Measurements from ENCODE around the gene EXOC6. TPM values are rescaled to one million over a fixed set of nuclear protein-coding genes. Genes with fewer than 3 reads are reported as not detected.

EXOC6 gene
- total and polyA plus RNA-seq, 2 of the 13 experiments (the other 11 are each of a cell fraction or from before 2014, with no cell fraction given): 22.2 to 29.2 TPM

GRCh38 chr10:93071674-93072224 lies 223.4 kb downstream of the EXOC6 start (continued):
- TF ChIP-seq HBP1 (CRISPR knock-in tag; IDR thresholded peaks at IDR 0.05; ENCODE audit: low read depth) (no peak), CSRNP1 (CRISPR knock-in tag; IDR thresholded peaks at IDR 0.05) (no peak), SP2 (CRISPR knock-in tag; IDR thresholded peaks at IDR 0.05) (no peak), ATF3 (CRISPR knock-in tag; IDR thresholded peaks at IDR 0.05) (no peak), FOXM1 (CRISPR knock-in tag; IDR thresholded peaks at IDR 0.05) (no peak; the same call in 1 of the 2 replicates), NFYB (CRISPR knock-in tag; IDR thresholded peaks at IDR 0.05) (peak; percentile 55), NCOA2 (CRISPR knock-in tag; IDR thresholded peaks at IDR 0.05) (peak; percentile 46), SIN3B (IDR thresholded peaks at IDR 0.05; ENCODE audit: low read length) (no peak), ZFP62 (CRISPR knock-in tag; IDR thresholded peaks at IDR 0.05) (no peak), KLF12 (CRISPR knock-in tag; IDR thresholded peaks at IDR 0.05; ENCODE audit: borderline replicate concordance) (no peak), ZNF790 (CRISPR knock-in tag; IDR thresholded peaks at IDR 0.05; ENCODE audit: borderline replicate concordance) (no peak), ZNF691 (CRISPR knock-in tag; IDR thresholded peaks at IDR 0.05; ENCODE audit: borderline replicate concordance, low read depth) (no peak), SRSF9 (IDR thresholded peaks at IDR 0.05; ENCODE audit: borderline replicate concordance, insufficient read depth, low read depth, low read length, poor library complexity, severe bottlenecking) (no peak), TSC22D2 (CRISPR knock-in tag; IDR thresholded peaks at IDR 0.05; ENCODE audit: borderline replicate concordance) (no peak), TBX3 (IDR thresholded peaks at IDR 0.05; ENCODE audit: borderline replicate concordance) (no peak), ZNF569 (CRISPR knock-in tag; IDR thresholded peaks at IDR 0.05; ENCODE audit: borderline replicate concordance) (no peak), GLI4 (CRISPR knock-in tag; IDR thresholded peaks at IDR 0.05; ENCODE audit: borderline replicate concordance) (no peak)
- TF ChIP-seq, protein P1, sequence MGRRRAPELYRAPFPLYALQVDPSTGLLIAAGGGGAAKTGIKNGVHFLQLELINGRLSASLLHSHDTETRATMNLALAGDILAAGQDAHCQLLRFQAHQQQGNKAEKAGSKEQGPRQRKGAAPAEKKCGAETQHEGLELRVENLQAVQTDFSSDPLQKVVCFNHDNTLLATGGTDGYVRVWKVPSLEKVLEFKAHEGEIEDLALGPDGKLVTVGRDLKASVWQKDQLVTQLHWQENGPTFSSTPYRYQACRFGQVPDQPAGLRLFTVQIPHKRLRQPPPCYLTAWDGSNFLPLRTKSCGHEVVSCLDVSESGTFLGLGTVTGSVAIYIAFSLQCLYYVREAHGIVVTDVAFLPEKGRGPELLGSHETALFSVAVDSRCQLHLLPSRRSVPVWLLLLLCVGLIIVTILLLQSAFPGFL (CRISPR knock-in tag; IDR thresholded peaks at IDR 0.05): no peak
- TF ChIP-seq, protein P2, sequence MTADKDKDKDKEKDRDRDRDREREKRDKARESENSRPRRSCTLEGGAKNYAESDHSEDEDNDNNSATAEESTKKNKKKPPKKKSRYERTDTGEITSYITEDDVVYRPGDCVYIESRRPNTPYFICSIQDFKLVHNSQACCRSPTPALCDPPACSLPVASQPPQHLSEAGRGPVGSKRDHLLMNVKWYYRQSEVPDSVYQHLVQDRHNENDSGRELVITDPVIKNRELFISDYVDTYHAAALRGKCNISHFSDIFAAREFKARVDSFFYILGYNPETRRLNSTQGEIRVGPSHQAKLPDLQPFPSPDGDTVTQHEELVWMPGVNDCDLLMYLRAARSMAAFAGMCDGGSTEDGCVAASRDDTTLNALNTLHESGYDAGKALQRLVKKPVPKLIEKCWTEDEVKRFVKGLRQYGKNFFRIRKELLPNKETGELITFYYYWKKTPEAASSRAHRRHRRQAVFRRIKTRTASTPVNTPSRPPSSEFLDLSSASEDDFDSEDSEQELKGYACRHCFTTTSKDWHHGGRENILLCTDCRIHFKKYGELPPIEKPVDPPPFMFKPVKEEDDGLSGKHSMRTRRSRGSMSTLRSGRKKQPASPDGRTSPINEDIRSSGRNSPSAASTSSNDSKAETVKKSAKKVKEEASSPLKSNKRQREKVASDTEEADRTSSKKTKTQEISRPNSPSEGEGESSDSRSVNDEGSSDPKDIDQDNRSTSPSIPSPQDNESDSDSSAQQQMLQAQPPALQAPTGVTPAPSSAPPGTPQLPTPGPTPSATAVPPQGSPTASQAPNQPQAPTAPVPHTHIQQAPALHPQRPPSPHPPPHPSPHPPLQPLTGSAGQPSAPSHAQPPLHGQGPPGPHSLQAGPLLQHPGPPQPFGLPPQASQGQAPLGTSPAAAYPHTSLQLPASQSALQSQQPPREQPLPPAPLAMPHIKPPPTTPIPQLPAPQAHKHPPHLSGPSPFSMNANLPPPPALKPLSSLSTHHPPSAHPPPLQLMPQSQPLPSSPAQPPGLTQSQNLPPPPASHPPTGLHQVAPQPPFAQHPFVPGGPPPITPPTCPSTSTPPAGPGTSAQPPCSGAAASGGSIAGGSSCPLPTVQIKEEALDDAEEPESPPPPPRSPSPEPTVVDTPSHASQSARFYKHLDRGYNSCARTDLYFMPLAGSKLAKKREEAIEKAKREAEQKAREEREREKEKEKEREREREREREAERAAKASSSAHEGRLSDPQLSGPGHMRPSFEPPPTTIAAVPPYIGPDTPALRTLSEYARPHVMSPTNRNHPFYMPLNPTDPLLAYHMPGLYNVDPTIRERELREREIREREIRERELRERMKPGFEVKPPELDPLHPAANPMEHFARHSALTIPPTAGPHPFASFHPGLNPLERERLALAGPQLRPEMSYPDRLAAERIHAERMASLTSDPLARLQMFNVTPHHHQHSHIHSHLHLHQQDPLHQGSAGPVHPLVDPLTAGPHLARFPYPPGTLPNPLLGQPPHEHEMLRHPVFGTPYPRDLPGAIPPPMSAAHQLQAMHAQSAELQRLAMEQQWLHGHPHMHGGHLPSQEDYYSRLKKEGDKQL (CRISPR knock-in tag; IDR thresholded peaks at IDR 0.05; ENCODE audit: low read depth): no peak
